AG20443 (cell line): ENCODE data around the gene KPNA4.
"Not testable (repeated sequence)": the region's sequence is repeated elsewhere in the genome, so short reads cannot be mapped to it uniquely, and the experiment has no call there.

Experiments used
- DNase-seq: peaks from one replicate; pipeline ENCODE4 v3.0.0; 2012; ENCODE audit warnings: low spot score, mixed read lengths

KPNA4 gene

DNA sequence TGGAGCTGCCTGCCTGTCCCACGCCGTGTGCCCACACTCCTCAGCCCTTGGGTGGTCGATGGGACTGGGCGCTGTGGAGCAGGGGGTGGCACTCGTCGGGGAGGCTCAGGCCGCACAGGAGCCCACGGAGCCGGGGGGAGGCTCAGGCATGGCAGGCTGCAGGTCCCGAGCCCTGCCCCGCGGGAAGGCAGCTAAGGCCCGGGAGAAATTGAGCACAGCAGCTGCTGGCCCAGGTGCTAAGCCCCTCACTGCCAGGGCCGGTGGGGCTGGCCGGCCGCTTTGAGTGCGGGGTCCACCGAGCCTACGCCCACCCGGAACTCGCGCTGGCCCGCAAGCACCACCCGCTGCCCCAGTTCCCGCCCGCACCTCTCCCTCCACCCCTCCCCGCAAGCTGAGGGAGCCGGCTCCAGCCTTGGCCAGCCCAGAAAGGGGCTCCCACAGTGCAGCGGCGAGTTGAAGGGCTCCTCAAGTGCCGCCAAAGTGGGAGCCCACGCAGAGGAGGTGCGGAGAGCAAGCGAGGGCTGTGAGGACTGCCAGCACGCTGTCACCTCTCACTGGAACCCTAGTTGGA, 8.7 kb upstream of the KPNA4 start:
- DNase-seq, result not testable (repeated sequence)

DNA sequence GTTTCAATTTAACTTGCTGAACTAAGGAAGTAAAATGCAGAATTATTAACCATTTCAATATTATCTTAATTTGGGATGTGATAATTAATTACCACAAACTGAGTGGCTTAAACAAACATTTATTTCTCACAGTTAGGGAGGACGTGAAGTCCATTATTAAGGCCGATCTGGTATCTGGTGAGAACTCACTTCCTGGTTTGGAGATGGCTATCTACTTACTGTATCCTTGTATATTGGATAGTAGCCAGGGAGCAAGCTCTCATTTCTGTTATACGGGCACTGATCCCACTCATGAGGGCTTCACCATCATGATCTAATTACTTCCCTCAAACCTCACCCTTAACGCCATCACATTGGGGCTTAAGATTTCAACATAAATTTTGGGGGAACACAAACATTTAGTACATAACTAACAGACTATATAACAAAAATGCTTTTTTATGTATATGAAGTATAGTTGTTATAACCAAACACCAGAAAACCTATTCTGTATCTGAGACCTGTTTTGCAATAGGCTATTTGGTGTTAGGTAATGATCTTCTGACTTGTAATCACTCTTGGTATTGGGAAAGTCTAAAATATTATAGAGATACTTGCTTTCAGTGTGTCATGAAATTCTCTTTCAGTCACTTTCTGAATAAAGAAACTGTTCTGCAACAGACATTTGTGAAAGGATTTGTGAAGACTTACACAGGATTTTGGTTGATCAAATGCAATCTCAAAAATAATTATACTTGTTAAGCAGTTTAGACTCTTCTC, 4.7 kb upstream of the KPNA4 start:
- no peak for DNase-seq

DNA sequence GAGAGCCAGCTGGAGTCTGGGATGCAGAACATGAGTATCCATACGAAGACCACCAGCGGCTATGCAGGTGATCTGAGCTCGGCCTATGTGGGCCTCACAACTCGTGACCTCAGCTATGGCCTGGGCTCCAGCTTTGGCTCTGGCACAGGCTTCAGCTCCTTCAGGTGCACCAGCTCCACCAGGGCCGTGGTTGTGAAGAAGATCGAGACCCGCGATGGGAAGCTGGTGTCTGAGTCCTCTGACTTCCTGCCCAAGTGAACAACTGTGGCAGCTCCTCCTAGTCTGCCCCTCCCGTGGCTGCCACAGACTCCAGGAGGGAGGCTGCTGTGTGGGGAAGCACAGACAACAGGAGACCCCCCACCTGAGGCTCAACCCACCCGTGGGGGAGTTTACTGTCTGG, 3.6 kb upstream of the KPNA4 start:
- DNase-seq, result no peak

GRCh38 chr3:160567774-160568173, 2.4 kb upstream of the KPNA4 start:
- no peak for DNase-seq

GRCh38 chr3:160566499-160566898, 1.1 kb upstream of the KPNA4 start:
- DNase-seq, result no peak

DNA sequence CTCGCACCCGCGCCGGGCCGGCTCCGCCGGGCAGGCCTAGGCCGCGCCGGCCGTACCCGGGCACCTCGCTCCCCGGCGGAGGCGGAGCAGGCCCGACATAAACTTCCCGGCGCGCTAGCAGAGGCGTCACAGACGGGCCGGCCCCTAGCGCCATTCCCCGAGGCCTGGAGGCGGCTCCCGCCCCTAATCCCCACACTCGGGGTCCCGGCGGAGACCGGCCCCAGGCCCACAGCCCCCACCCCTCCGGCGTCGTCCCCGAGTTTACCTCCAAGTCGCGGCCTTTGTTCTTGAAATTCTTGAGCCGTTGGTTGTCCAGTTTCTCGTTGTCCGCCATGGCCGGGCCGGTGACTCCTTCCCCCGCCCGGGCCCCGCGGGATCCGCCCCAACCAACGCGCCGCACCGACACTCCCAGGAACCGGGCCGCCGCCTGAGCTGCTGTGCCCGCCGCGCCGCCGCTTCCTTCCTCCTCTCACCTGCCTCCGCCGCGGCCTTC, 376 bp downstream of the KPNA4 start:
- DNase-seq, result peak; percentile 76

DNA sequence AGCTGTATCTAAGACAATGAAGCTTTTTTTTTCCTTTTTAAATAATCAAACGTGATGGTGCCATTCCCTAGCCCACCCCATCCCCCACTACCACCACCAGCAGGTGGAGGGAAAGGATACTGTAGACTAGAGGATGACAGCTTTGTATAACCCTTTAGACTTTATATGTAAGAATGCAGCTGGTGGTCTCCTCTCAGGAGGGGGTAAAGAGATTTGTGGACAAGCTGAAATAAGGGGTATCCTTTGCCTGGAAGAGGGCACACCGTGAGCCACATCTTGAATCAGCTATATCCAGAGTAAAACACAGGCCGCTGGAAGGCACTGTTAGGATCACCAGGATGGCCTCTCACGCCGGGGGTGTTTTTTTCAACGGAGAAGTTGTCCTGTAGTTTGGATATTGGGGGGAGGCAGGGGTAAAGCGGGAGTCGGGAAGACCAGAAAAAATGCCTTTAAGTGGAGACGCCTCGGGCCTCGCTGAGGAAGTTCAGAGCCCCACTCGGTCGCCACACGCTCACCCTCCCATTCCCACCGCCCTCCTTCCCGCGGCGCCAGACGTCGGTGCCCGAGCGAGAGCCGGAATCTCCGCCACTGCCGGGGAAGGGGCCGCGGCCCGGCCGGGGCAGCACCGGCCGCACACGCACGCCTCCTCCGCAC, 986 bp downstream of the KPNA4 start:
- DNase-seq, result no peak

DNA sequence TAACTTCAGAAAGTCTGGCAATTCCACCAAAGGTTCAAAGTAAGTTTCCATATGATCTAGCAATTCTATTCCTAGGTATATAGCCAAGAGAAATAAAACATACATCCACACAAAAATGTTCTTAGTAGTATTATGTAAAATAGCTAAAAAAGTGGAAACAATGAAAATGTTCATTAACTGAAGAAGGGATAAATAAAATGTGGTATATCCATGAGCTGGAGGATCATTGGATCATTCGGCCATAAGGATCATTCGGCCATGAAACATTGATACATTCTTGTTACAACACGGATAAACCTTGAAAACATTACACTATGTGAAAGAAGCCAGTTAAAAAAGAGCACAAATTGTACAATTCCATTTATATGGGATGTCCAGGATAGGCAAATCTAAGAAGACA, 2.4 kb downstream of the KPNA4 start:
- no peak for DNase-seq

- no peak for DNase-seq
These were observed 7.8 kb downstream of the KPNA4 start for GRCh38 chr3:160557571-160557970.

DNA sequence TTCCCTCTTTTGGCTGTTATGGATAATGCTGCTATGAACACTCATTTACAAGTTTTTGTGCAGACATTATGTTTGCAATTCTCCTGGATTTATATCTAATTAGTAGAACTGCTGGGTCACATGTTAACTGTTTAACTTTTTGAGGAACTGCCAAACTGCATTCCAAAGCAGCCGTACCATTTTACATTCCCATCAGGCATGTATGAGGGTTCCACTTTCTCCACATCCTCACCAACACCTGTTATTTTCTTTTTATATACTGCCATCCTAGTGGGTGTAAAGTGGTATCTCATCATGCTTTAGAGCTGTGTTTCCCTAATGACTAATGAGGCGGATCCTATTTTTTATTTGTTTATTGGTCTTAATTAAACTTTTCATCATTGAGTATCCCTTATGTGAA, 9.2 kb downstream of the KPNA4 start:
- DNase-seq, result no peak

- no peak for DNase-seq
These were observed 10.4 kb downstream of the KPNA4 start for GRCh38 chr3:160554980-160555379.

DNA sequence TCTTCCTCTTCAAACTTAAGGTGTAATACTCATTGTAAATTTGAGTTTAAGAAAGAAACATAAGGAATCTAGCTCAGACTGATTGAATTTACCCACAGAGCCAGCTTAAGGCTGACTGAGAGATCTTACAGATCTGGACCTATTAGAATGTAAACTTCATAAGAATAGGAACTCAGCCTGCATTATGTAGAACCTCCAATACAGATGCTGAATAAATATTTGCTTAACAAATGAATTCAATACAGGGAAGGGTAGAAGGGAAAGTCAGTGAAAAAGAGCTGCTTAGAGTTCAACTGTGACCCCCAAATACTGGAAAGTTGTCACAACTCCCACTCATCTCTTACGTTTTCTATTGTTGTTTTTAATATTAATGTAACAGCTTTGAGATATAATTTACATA, 11.5 kb downstream of the KPNA4 start:
- DNase-seq, result no peak

GRCh38 chr3:160546727-160547126, 18.6 kb downstream of the KPNA4 start:
- no peak for DNase-seq

GRCh38 chr3:160545504-160545871, 19.9 kb downstream of the KPNA4 start:
- no peak for DNase-seq

- no peak for DNase-seq
These were observed 20.4 kb downstream of the KPNA4 start for GRCh38 chr3:160544844-160545503.

DNA sequence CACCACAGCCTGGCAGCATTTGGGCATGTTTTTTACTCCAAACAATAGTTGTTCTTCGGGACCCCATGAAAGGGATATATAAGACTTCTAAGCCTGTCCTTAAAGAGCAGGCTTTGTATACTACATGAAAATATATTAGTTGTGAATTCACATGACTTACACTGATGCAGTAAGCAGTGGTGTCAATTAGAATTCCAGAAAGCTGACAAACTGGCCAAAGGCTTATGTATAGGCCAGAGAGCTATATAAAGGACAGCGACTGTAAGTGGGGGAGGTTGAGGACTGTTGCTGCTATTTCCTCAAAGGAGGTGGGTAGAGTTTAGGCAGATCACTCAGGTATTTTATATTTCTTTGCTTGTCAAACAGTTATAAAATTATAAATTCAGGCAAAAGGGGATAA, 24.8 kb downstream of the KPNA4 start:
- no peak for DNase-seq

DNA sequence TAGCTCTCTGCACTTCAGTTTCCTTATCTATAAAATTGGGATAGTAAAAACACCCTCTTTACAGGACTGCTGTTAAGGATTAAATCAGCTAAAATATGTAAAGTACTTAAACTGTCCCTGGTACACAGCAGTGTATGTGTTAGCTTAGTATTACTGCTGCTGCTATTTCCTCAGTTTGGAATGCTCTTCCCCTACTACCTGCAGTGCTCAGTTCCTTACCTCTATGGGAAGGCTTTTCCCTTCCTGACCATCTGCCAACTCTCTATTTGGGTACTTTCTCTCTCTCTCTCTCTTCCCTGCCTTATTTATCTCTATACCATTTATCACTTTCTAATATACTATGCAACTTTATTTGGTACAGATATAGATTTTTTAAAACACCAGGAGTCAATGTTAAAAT, 26.5 kb downstream of the KPNA4 start:
- no peak for DNase-seq

DNA sequence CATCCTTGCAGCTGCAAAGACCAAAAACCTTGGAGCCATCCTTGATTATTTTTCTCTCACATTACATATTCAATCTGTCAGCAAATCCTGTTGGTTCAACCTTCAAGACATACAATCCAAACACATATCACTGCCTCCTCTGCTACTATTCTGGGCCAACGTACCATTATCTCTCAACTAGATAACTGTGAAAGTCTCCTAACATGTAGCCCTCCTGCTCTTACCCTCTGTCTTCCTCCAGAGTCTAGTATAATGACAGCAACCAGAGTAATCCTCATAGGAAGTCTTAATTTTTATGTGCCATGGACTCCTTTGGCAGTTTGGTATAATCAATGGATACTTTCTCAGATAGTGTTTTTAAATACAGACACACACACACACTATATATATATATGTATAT, 27.6 kb downstream of the KPNA4 start:
- no peak for DNase-seq

DNA sequence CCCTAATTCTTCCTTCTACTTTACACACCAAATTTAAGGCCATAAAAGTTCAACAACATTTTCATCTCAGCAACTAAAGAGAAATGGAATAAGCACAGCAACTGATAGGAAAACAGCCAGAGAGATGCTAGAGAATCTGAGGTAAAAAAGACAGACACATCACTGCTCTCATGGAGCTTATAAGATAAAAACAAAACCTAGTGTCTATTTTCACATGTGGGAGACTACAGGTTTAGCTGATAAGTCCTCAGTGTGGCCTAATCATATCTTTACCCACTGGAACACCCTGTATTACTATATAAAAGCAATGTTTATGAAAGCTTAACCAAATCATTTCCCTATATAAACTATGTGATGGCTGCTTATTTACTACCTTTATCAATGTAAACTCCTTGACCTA, 33.0 kb downstream of the KPNA4 start:
- DNase-seq, result no peak

DNA sequence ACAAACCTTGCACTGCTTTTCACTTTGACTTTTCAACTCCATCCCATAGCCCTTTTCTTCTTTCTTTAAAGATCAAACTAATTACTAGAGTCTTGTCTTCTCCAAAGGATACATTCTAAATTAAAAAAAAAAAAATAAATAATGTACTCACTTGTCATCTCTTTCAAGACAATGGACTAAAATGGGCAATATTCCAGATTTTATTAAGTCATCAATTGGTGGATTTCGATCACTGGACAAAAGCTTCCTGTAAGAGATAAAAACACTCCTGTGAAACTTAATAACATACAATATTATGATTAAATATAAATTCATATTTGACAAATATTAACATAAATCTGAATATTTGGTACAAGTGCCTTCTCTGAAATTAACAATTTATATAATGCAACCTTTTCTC, 34.1 kb downstream of the KPNA4 start:
- DNase-seq, result no peak

- not testable (repeated sequence) for DNase-seq
These were observed 49.0 kb downstream of the KPNA4 start for GRCh38 chr3:160516391-160516790.

DNA sequence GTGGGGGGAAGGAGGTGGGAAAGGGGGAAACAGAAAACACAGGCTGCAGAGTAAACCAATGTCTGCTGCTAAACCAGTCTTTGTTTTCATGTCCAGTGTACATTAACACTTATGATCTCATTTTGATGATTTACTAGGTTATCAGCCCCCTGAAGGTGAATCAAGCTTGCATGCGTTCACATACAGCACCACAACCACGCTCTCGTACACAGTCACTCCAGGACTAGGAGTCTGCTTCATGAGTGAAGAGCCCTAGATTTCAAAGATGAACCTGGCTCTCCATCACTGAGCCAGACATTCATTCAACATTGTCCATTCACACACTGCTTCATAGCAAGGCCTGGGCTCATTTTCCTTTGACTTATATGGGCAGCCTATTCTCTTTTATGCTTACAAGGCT, 64.0 kb downstream of the KPNA4 start:
- no peak for DNase-seq

DNA sequence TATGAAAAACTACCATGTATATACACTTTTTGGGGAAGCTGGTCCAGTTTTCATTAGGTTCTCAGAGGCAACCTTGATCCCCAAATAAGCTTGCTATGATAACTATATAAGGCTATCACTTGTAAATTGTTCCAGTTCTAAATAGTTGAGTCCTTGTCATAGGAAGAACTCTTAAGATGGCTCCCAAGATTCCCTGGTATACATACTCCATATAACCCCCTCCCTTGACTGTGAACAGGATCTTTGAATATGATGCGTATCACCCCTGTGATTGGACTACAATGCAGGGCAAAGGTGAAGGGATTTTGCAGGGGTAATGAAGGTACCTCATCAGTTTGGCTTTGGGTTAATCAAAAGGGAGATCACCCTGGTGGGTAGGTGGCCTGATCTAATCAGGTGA, 67.2 kb downstream of the KPNA4 start:
- DNase-seq, result no peak
